Smooth muscle cell (in vitro differentiated cells): ENCODE data around the gene KLK14. TPM values are rescaled to one million over a fixed set of nuclear protein-coding genes. Genes with fewer than 3 reads are reported as not detected.

Source experiments
- DNase-seq: peaks from one replicate; lab custom pipeline; 2025; ENCODE audit not compliant: unreplicated experiment; lab: John Stamatoyannopoulos, UW
- H2AFZ ChIP-seq: fragments of 200-600 bp; sonication (generic); 2 replicates; pipeline ENCODE4 v1.6.0; 2016; ENCODE audit warnings: antibody characterized with exemption, low read depth, mild to moderate bottlenecking
- H3F3A ChIP-seq: fragments of 200-600 bp; sonication (generic); 2 replicates; pipeline ENCODE4 v1.6.0; 2017; ENCODE audit warnings: antibody characterized with exemption, low read depth
- H3K27ac ChIP-seq: fragments of 200-600 bp; sonication (generic); 2 replicates; pipeline ENCODE4 v1.5.1; 2016; ENCODE audit warnings: low read depth, mild to moderate bottlenecking
- H3K27me3 ChIP-seq: fragments of 200-600 bp; sonication (generic); 2 replicates; pipeline ENCODE4 v1.6.1; 2016; ENCODE audit warnings: low read depth, mild to moderate bottlenecking
- H3K36me3 ChIP-seq: fragments of 200-600 bp; sonication (generic); 2 replicates; pipeline ENCODE4 v1.5.1; 2016; ENCODE audit warnings: low read depth
- H3K4me1 ChIP-seq: fragments of 200-600 bp; sonication (generic); 2 replicates; pipeline ENCODE4 v1.5.1; 2016; ENCODE audit warnings: low read depth
- H3K4me2 ChIP-seq: fragments of 200-600 bp; sonication (generic); 2 replicates; pipeline ENCODE4 v1.6.0; 2016; ENCODE audit warnings: mild to moderate bottlenecking
- H3K4me3 ChIP-seq: fragments of 200-600 bp; sonication (generic); 2 replicates; pipeline ENCODE4 v1.5.1; 2016; ENCODE audit warnings: mild to moderate bottlenecking
- H3K79me2 ChIP-seq: fragments of 200-600 bp; sonication (generic); 2 replicates; pipeline ENCODE4 v1.6.0; 2016; ENCODE audit warnings: low read depth, mild to moderate bottlenecking
- H3K9ac ChIP-seq: fragments of 200-600 bp; sonication (generic); 2 replicates; pipeline ENCODE4 v1.6.0; 2016; ENCODE audit warnings: low read depth
- H3K9me3 ChIP-seq: fragments of 200-600 bp; sonication (generic); replicated peaks from 2 replicates; pipeline ENCODE4 v1.5.1; 2016; ENCODE audit warnings: low read depth
- H4K20me1 ChIP-seq: fragments of 200-600 bp; sonication (generic); 2 replicates; pipeline ENCODE4 v1.6.0; 2016; ENCODE audit warnings: low read depth
- WGBS: methylation state at CpG from one replicate; pipeline ENCODE4 v1.1.7; 2016; ENCODE audit warnings: low lambda C conversion rate; 5-methylcytosine and 5-hydroxymethylcytosine counted together
- polyA plus RNA-seq: library from polyadenylated mRNA; unstranded; fragments of >200 nt; fragmentation: Nextera tagmentation; extraction: Ambion mirVana; gene quantifications from 2 replicates; pipeline ENCODE4 v1.2.1, GENCODE V29; 2016
- total RNA-seq: library from RNA; depleted of rRNA; stranded (reverse); fragments of >200 nt; gene quantifications from 2 replicates; pipeline ENCODE4 v1.2.3, GENCODE V29; 2014
- TF ChIP-seq, protein P1 (sequence below): fragments of 200-600 bp; sonication (generic); IDR thresholded peaks from 2 replicates; pipeline ENCODE4 v1.5.1; 2017; ENCODE audit warnings: borderline replicate concordance, mild to moderate bottlenecking, antibody characterized with exemption; ENCODE audit not compliant: insufficient read depth, poor library complexity, severe bottlenecking

KLK14 gene
- total and polyA plus RNA-seq, 2 experiments from 2014 or later, result 7.7 to 12.3 TPM

- Histone ChIP-seq H3K36me3 (no peaks in the 10 kb centered on the region), H3K9me3 (no peaks in the 10 kb centered on the region), H3F3A (no peaks in the 10 kb centered on the region), H3K27ac (no peak overlapping the region), H3K4me2 (no peak overlapping the region), H4K20me1 (no peaks in the 10 kb centered on the region), H3K4me1 (no peaks in the 10 kb centered on the region), H3K9ac (no peak overlapping the region), H3K79me2 (no peaks in the 10 kb centered on the region), H3K27me3 (no peaks in the 10 kb centered on the region), H3K4me3 (no peak overlapping the region), H2AFZ (no peak overlapping the region)
- DNase-seq, result no peak
- TF ChIP-seq, protein P1, sequence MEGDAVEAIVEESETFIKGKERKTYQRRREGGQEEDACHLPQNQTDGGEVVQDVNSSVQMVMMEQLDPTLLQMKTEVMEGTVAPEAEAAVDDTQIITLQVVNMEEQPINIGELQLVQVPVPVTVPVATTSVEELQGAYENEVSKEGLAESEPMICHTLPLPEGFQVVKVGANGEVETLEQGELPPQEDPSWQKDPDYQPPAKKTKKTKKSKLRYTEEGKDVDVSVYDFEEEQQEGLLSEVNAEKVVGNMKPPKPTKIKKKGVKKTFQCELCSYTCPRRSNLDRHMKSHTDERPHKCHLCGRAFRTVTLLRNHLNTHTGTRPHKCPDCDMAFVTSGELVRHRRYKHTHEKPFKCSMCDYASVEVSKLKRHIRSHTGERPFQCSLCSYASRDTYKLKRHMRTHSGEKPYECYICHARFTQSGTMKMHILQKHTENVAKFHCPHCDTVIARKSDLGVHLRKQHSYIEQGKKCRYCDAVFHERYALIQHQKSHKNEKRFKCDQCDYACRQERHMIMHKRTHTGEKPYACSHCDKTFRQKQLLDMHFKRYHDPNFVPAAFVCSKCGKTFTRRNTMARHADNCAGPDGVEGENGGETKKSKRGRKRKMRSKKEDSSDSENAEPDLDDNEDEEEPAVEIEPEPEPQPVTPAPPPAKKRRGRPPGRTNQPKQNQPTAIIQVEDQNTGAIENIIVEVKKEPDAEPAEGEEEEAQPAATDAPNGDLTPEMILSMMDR, result no peak
- 33% methylated on average over 4 of the region's 4 CpGs for WGBS
These were observed 35.7 kb downstream of the KLK14 start for GRCh38 chr19:51047031-51047335.

GRCh38 chr19:51044327-51044726, 38.4 kb downstream of the KLK14 start:
- Histone ChIP-seq H3K4me2 (no peak overlapping the region), H3K4me3 (no peak overlapping the region), H3K9ac (no peak overlapping the region), H3K27ac (no peak overlapping the region), H3K36me3 (no peaks in the 10 kb centered on the region), H2AFZ (no peak overlapping the region), H3K4me1 (no peaks in the 10 kb centered on the region), H3K79me2 (no peaks in the 10 kb centered on the region), H3K27me3 (no peaks in the 10 kb centered on the region), H4K20me1 (no peaks in the 10 kb centered on the region), H3K9me3 (no peaks in the 10 kb centered on the region), H3F3A (no peaks in the 10 kb centered on the region)
- no peak for DNase-seq
- TF ChIP-seq, protein P1, result no peak
- WGBS, result 87% methylated on average over 11 of the region's 11 CpGs

- no peak overlapping the region for H3K9ac ChIP-seq
- no peak overlapping the region for H3K4me2 ChIP-seq
- no peak overlapping the region for H3K4me3 ChIP-seq
These were observed 39.2 kb downstream of the KLK14 start for GRCh38 chr19:51043497-51043896.

DNA sequence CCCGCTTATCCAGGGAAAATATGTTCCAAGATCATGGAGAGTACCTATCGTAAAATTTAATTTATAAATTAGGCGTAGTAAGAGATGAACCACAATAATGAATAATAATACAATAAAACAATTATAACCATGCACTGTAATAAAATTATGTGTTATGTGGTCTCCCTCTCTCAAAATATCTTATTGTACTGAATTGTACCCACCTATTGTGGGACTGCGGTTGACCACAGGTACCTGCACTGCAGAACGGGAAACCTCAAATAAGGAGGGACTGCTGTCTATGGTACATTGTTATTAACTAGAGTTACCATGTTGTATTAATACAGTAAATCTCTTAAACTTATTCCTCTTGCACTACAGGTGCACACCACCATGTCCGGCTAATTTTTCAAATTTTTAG, 42.5 kb downstream of the KLK14 start:
- TF ChIP-seq, protein P1, result no peak
- Histone ChIP-seq H3K9ac (no peak overlapping the region), H3K4me3 (no peak overlapping the region), H3F3A (no peaks in the 10 kb centered on the region), H3K27ac (no peak overlapping the region), H3K4me1 (no peaks in the 10 kb centered on the region), H3K36me3 (no peaks in the 10 kb centered on the region), H3K27me3 (no peaks in the 10 kb centered on the region), H3K4me2 (no peak overlapping the region), H4K20me1 (no peaks in the 10 kb centered on the region), H3K79me2 (no peaks in the 10 kb centered on the region), H3K9me3 (no peaks in the 10 kb centered on the region), H2AFZ (no peak overlapping the region)
- WGBS, result 96% methylated on average over 6 of the region's 6 CpGs
- no peak for DNase-seq

More at GRCh38 chr19:51043497-51043896, 39.2 kb downstream of the KLK14 start:
- no peaks in the 10 kb centered on the region for H3K27me3 ChIP-seq
- no peak overlapping the region for H2AFZ ChIP-seq
- DNase-seq, result no peak
- H3K4me1 ChIP-seq, result no peaks in the 10 kb centered on the region
- TF ChIP-seq, protein P1, result no peak
- H4K20me1 ChIP-seq, result no peaks in the 10 kb centered on the region
- no peaks in the 10 kb centered on the region for H3K79me2 ChIP-seq
- H3K27ac ChIP-seq, result no peak overlapping the region
- no peaks in the 10 kb centered on the region for H3K36me3 ChIP-seq
- no peaks in the 10 kb centered on the region for H3K9me3 ChIP-seq
- WGBS, result 89% methylated on average over 9 of the region's 9 CpGs
- no peaks in the 10 kb centered on the region for H3F3A ChIP-seq
